ENCODE data around the gene KPNA3.

DNA sequence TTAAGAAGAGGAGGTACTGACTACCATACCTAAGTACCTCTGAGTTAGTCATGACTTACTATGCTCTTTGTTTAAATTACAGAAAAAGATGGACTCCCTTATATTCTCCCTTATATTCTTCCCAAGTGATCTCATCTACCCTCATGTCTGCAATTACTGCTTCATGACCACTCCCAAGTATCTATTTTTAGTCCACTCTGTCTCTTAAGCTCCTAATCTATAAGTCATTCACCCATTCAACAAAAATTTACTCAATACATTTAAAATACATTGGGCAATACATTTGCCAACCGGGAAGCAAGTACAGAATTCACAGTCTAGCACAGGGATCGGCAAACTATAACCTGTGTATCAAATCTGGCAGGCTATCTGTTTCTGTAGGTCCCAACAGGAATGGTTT lies 42.6 kb downstream of the KPNA3 start:
- TF ChIP-seq, protein P1, sequence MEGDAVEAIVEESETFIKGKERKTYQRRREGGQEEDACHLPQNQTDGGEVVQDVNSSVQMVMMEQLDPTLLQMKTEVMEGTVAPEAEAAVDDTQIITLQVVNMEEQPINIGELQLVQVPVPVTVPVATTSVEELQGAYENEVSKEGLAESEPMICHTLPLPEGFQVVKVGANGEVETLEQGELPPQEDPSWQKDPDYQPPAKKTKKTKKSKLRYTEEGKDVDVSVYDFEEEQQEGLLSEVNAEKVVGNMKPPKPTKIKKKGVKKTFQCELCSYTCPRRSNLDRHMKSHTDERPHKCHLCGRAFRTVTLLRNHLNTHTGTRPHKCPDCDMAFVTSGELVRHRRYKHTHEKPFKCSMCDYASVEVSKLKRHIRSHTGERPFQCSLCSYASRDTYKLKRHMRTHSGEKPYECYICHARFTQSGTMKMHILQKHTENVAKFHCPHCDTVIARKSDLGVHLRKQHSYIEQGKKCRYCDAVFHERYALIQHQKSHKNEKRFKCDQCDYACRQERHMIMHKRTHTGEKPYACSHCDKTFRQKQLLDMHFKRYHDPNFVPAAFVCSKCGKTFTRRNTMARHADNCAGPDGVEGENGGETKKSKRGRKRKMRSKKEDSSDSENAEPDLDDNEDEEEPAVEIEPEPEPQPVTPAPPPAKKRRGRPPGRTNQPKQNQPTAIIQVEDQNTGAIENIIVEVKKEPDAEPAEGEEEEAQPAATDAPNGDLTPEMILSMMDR (conservative IDR thresholded peaks at IDR 0.05; ENCODE audit: low read depth, low read length), result no peak
- TF ChIP-seq EZH2 (IDR thresholded peaks at IDR 0.05; ENCODE audit: low read length, unreplicated experiment) (no peak), EZH2phosphoT487 (IDR thresholded peaks at IDR 0.05; ENCODE audit: borderline replicate concordance, low read length) (no peak)
